ENCODE measurements around the gene IGFBP6. TPM values are rescaled to one million over a fixed set of nuclear protein-coding genes. Genes with fewer than 3 reads are reported as not detected.

IGFBP6 gene, protein sequence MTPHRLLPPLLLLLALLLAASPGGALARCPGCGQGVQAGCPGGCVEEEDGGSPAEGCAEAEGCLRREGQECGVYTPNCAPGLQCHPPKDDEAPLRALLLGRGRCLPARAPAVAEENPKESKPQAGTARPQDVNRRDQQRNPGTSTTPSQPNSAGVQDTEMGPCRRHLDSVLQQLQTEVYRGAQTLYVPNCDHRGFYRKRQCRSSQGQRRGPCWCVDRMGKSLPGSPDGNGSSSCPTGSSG
- not detected for total RNA-seq

- no peak for DNase-seq
These were observed at the start of gene IGFBP6 for GRCh38 chr12:53097564-53098353. Gene IGFBP6, plus strand, starts transcription at chr12:53097667. Its CDS starts 51 bp downstream, at chr12:53097718.

DNA sequence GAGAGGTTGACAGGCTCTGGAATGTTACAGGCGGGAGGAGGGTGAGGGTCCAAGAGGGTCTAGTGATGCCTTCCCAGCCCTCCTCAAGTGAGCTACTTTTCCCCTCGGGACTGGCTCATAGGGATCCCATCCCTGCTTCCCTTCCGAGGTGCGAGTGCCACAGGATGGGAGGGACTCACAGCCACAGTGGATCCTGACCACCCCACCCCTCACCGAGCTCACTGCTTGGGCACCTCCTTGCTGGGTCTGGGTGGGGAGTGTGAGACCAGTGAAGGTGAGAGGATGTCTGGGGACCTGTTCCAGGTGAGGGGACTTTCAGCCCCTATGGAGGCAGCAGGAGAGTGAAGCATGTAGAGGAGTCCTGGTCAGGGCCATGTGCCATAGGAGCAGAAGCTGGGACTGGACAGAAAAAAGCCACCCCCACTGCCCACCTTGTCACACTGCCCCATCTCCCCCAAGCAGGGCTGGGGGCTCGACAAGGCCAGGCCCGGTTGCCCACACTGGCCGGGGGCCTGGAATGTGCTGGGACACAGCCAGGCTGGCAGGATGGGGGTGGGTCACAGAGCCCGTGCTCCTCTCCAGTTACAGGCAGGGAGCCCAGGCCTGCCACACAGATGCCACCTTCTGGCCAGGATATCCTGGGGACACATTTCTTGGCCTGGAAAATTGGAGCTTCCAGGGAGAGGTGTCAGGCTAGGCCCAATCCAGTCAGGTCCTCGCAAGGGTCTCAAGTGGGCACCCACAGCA, 49.3 kb upstream of the IGFBP6 start:
- DNase-seq = no peak

GRCh38 chr12:53048780-53049401, 48.6 kb upstream of the IGFBP6 start:
- no peak for DNase-seq

- DNase-seq = no peak
These were observed 47.7 kb upstream of the IGFBP6 start, which contains the start of gene TNS2 for GRCh38 chr12:53049571-53050318. Gene TNS2, plus strand, starts transcription at chr12:53050065. Its CDS starts 121 bp downstream, at chr12:53050186.

DNA sequence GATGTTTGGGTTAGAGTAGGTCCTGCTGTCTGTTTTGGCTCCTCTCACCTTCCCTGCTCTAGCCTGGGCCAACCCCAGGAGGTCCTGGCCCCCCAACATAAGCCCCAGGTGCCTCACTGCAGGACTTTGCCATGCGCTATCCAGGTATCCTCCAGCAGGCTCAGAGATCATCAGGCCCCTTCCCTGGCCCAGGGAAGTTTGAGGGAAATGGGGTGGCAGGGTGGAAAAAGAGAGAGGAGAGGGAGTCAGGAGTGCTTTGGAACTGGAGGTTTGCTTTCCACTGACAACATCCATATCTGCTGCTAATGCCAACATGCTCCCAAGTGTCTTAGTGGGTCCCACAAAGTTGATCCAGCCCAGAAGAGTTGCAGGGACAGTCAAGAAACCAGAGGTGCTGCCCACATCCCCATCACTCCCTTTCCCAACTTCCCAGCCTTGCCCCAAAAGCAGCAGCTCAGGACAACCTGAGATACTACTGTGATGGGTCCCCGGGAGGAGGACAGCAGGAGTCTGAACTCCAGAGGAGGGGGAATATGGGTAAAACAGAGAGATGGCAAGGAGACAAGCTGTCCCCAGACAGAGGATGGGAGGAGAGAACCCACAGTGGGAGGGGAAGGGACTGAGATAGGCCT, 46.9 kb upstream of the IGFBP6 start:
- no peak for DNase-seq

DNA sequence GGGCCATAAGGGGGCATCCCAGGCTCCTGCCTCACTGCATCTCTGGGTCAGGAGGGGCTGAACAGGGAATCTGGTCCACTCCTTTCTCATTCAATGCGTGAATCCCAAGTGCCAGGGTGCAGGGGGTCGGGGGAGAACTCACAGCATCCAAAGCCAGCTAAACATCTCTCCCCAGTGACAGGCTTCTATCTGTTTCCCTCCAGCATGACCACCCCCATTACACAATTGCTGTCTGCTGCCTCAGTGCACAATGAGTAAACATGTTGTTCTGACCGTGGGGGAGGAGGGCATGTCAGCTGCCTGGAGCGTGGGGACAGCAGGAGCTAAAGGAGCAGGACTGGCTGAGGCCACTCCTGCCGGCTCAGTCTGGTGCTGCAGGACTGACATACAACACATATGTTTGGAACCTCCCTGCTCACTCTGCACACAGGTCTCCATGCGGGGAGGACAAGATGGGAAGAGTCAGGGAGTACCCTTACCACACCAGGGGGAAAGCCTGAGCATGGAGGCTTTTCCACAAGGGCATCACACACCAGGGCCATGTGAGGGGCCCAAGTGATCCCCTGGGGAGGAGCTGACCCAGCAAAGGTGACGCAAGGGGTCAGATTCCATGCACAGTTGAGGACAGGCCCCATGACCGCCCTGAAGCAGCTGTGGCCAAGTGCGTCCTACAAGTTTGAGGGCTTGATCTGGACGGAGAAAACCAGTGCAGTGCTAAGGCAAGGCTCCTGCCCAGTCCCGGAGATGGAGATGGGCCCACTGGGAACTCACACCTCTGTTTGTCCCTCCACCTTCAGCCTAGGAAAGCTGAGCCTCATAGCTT, 46.2 kb upstream of the IGFBP6 start:
- DNase-seq = no peak

DNA sequence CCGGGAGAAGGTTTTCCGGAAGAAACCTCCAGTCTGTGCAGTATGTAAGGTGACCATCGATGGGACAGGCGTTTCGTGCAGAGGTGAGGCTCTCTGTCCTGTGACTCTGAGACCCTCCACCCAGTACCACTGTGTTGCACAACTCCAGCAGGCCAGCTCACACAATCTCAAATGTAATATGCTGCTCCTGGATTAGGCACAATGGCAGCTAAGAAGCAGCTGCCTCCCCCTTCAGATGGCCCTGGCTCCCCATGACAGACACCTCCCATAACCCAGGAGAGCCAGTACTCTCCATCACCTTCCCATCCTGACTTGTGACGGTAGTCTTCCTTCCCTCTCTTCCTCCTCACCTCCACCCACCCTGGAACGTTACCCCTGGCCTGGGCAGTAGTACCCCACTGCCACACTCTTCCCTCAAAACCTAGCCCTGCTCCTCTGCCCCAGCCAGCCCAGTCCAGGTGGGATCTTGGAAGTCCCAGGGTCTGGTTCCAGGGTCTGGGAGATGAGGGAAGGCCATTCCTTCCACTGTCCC, 45.5 kb upstream of the IGFBP6 start:
- DNase-seq = no peak

- DNase-seq = no peak
These were observed 44.8 kb upstream of the IGFBP6 start for GRCh38 chr12:53052419-53053217.

- peak; percentile 52 for DNase-seq
These were observed 44.0 kb upstream of the IGFBP6 start for GRCh38 chr12:53053218-53054111.

DNA sequence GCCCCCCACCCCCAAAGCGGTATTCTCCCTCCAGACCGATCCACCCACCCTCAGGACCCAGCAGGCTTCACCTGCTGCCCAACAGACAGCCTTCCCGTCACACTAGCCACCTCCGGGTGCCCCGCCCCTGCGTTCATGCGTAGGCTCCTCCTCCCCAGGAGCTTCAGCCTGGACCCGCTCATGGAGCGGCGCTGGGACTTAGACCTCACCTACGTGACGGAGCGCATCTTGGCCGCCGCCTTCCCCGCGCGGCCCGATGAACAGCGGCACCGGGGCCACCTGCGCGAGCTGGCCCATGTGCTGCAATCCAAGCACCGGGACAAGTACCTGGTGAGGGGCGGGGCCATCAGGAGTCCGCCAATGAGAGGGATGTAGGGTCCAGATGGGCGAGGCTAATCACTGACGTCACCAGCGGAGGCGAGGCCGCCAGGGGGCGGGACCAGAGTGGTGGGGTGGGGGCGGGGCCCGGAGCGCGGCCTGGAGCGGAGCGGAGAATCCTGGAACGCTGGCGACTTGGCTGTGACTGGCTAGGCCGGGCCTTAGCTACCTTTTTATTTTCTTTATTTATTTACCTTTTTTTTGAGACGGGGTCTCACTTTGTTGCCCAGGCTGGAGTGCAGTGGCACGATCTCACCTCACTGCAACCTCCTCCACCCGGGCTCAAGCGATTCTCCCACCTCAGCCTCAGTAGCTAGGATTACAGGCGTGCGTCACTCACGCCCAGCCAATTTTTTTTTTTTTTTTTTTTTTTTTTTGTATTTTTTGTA, 43.2 kb upstream of the IGFBP6 start:
- peak; percentile 92 for DNase-seq

GRCh38 chr12:53055471-53056266, 41.8 kb upstream of the IGFBP6 start:
- DNase-seq = no peak

GRCh38 chr12:53056296-53056695, 41.2 kb upstream of the IGFBP6 start:
- DNase-seq = no peak

DNA sequence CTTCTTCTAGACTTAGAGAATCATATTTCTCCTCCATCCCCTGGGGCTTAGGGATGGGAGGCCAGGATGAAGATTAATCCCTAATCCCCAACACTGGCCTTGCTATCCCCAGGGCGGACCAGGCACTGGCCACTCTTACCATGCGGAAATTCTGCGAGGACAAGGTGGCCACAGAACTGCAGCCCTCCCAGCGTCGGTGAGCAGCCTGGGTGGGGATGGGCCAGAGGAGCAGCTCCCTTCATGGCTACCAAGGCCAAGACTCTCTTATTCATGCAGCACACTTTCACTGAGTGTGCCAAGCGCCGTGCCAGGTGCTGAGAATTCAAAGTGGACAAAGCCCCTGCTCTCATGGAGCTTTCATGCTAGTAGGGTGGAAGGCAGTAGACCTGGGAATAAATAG, 40.6 kb upstream of the IGFBP6 start:
- no peak for DNase-seq

- no peak for DNase-seq
These were observed 39.5 kb upstream of the IGFBP6 start for GRCh38 chr12:53057816-53058500.

DNA sequence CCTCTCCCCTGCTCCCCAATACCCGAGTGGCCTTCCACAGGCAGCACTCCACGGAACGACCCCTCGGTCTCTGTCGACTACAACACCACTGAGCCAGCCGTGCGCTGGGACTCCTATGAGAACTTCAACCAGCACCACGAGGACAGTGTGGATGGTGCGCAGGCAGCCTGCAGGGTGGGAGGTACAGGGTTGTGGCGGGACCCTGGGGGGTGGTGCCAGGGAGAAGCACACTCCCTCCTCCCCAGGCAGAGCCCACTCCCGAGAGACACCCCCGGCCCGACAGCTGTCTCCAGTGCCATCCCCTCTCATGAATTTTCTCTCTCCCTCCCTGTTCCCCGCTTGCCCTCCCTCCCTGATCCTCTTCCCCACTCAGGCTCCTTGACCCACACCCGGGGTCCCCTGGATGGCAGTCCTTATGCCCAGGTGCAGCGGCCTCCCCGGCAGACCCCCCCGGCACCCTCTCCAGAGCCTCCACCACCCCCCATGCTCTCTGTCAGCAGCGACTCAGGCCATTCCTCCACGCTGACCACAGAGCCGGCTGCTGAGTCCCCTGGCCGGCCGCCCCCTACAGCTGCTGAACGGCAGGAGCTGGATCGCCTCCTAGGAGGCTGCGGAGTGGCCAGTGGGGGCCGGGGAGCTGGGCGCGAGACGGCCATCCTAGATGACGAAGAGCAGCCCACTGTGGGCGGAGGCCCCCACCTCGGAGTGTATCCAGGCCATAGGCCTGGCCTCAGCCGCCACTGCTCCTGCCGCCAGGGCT, 38.6 kb upstream of the IGFBP6 start:
- no peak for DNase-seq

Measured in effector CD4-positive, alpha-beta T cell (primary cell).